Activated CD4-positive, CD25-positive, alpha-beta regulatory T cell (primary cell): ENCODE data around the gene EFNA3.
A peak's percentile ranks its signal among the peaks of the same experiment; 100 is the strongest.

Experiments
- DNase-seq, 4 experiments: peaks; one replicate each; lab custom pipeline; 2025; lab: John Stamatoyannopoulos, UW

EFNA3 gene

DNA sequence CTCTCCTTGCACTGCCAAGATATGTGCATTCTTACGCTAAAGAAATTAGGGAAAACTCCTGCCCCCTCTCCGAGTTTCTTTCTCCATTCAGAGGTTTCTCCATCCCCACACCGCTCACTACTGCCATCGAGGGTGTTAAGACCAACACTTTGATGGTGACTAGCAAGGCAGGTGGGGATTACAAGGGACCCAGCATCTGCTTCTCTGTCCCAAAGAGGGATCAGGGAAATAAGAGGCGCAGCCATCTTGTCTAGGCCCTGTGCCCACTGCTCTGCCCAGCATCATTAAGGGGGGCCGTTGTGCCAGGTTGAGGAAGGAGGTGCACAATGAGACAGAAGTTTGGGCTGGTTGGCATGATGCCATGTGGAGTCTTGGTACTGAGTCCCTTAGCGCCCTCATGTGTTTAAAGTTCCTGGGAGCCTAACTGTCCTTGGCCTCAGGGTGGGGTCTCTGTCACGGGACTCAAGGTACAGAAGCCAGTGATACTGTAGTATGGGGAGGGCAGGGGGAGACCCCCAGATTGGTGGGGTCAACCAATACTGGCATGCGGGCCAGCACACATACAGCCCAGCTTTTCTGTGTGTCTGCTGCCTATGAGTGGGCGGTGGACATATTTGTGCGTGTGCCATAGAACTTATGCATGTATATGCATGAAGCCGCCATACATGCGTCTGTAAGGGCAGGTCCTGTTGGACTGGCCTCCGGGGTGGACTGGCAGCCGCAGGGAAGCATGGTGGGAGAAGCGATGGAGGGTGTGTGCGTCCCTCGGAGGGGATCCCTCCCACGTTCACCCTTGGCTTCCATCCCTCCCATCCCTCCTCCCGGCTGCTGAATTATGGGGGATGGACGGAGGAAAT, 5.5 kb downstream of the EFNA3 start:
- no peak for DNase-seq

- peak; percentile 82 to 90 (median 83) for DNase-seq
These were observed 6.3 kb downstream of the EFNA3 start for GRCh38 chr1:155084722-155085503.

DNA sequence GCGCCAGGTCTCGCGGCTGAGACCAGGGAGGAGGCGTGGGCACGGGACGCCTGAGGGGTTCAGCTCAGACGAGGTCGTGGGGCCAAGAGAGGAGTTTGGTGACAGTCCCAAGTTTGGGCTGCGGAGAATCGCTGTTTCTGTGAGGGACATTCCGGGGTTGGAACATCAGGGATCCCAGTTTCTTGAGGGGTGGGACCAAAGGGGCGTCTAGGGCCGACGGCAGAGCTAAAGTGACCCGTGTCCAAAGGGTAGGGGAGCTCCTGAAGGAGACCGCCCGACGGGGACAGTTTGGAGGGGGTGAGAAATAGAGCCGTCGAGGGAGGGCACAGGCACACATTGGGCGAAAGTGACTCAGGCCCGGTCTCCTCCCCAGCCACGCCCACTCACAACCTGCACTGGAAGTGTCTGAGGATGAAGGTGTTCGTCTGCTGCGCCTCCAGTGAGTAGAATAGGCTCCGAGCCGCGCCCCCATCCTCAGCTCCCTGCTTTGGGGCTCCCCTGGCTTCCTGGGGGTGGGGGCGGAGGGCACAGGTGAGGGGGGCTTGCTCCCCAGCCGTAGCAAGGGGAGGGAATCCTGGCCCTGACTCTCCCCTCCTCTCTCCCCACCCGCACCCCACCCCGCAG, 7.0 kb downstream of the EFNA3 start:
- DNase-seq = peak; percentile 44 to 50 (median 48)

DNA sequence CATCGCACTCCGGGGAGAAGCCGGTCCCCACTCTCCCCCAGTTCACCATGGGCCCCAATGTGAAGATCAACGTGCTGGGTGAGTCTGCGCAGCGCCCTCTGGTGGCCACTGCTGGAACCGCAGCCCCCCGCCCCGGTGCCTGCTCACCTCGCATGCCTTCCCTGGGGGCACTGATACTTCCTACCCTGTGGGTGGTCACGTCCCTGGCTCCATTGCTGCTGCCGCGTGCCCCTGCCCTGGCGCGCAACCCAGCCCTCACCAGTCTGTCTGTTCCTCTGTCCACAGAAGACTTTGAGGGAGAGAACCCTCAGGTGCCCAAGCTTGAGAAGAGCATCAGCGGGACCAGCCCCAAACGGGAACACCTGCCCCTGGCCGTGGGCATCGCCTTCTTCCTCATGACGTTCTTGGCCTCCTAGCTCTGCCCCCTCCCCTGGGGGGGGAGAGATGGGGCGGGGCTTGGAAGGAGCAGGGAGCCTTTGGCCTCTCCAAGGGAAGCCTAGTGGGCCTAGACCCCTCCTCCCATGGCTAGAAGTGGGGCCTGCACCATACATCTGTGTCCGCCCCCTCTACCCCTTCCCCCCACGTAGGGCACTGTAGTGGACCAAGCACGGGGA, 7.6 kb downstream of the EFNA3 start:
- peak; percentile 55 to 72 (median 66) for DNase-seq

DNA sequence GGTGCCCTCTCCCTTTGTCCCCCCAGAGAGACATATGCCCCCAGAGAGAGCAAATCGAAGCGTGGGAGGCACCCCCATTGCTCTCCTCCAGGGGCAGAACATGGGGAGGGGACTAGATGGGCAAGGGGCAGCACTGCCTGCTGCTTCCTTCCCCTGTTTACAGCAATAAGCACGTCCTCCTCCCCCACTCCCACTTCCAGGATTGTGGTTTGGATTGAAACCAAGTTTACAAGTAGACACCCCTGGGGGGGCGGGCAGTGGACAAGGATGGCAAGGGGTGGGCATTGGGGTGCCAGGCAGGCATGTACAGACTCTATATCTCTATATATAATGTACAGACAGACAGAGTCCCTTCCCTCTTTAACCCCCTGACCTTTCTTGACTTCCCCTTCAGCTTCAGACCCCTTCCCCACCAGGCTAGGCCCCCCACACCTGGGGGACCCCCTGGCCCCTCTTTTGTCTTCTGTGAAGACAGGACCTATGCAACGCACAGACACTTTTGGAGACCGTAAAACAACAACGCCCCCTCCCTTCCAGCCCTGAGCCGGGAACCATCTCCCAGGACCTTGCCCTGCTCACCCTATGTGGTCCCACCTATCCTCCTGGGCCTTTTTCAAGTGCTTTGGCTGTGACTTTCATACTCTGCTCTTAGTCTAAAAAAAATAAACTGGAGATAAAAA, 8.4 kb downstream of the EFNA3 start:
- no peak for DNase-seq

DNA sequence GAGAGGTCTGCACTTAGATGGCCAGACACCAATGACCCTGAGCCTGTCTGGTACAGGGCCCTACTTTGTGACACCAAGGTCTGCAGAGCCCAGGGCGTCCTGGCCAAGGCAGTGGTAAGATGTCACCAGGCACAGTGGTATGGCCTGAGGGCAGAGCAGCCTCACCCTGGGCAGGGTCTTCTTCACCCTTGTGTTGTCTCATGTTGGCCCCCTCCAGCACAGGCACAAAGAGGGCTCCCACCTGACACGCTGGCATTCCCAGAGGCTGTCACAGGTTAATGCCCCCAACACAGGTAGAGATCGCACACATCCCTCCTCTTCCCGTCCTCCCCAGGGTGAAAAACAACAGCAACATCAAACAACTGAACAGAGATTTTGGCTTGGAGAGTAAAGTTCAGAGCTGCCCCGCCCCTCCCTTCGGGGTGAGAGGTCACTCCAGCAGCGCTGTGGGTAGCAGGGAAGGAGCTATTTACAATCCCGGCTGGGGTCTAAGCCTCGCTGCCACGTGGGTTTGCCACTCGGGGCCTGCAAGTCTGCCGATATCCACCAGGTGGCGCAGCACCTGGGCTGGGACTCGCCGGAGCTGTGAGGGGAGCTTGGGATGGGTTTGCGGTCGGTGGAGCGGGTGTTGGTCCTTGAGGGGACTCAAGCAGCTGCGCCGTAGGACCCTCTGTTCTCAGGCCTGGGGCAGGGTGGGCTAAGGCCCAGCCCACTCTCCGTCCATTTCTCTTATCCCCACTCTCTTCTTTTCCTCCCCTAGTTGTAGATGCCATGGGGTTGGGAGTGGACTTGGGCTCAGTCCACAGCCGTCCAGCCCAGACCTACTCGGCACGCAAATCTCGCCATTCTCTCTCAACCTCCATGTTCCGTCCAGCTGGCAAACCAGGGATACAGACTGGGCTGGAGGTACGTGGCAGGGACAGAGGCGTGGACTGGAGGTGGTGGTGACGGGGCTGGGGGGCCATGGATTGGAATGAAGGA, 12.7 kb downstream of the EFNA3 start:
- DNase-seq = peak; percentile 53 to 76 (median 60)

GRCh38 chr1:155092131-155092530, 13.5 kb downstream of the EFNA3 start:
- no peak for DNase-seq

DNA sequence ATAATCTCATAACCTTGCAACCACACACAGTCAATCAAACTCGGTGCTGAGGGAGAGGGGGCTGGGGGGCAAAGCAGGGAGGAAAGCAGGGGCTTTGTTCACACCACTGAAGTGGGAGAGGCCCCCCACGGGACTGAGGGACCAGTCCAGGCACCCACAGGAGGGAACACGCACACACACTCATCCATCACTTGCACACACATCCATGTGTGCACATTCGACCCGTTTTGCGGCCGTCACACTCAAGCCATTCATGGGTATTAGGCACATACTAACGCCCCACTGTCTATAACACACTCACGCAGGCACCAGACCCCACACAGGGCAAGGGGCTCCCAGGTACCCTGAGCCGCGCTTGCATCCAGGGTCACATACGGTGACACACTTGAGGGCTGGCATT, 14.0 kb downstream of the EFNA3 start:
- DNase-seq = no peak

DNA sequence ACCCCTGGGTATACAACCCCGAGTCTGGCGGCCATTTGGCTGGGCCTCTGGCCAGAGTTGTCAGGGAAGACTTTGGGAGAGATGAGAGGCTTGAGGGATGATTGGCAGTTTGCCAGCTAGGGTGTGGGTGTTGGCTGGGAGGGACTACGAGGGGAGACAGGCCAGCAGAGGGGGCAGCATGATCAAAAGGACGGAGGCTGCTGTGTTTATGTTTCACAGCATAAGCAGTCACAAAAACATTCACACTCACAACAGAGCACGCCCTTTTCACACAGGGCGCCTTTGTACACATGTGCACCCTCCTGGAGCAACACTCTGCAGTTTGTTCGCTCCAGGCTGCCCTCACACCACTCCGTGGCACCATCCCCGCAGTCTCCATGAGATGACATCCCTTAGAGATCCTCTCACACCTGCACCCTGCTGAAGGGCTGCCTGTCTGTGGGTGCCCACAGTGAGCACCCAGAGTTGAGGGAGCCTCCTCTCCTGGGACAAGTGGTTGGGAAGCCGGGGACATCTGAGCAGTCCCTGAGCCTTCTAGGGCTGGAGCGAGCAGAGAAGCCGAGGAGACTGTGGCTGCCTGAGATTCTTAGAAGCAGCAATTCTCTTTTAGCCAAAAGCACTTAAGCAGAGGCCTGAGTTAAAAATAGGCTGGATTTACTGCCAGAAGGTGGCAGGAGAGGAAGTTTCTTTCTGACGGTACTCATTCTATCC, 15.4 kb downstream of the EFNA3 start:
- no peak for DNase-seq

DNA sequence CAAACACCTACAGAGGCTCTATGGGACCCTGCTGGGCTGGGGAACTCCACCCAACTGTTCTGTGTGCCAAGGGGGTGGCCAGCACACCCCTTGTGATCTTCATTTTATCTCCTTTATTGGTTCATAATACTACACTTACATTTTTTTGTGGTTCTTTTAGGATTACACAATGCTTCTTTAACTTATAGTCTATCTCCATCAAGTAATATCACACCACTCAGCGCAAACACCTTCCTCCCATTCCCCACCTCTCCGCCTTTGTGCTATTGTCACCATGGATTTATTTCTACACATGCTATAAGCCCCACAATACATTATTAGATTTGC, 15.9 kb downstream of the EFNA3 start:
- DNase-seq = no peak

GRCh38 chr1:155099331-155099730, 20.7 kb downstream of the EFNA3 start:
- DNase-seq = no peak

- DNase-seq = no peak
These were observed 24.7 kb downstream of the EFNA3 start for GRCh38 chr1:155103325-155103724.

GRCh38 chr1:155104605-155105534, 26.2 kb downstream of the EFNA3 start:
- DNase-seq = no peak

GRCh38 chr1:155105604-155106011, 27.0 kb downstream of the EFNA3 start:
- no peak for DNase-seq

- DNase-seq = no peak
These were observed 28.2 kb downstream of the EFNA3 start for GRCh38 chr1:155106862-155107261.

DNA sequence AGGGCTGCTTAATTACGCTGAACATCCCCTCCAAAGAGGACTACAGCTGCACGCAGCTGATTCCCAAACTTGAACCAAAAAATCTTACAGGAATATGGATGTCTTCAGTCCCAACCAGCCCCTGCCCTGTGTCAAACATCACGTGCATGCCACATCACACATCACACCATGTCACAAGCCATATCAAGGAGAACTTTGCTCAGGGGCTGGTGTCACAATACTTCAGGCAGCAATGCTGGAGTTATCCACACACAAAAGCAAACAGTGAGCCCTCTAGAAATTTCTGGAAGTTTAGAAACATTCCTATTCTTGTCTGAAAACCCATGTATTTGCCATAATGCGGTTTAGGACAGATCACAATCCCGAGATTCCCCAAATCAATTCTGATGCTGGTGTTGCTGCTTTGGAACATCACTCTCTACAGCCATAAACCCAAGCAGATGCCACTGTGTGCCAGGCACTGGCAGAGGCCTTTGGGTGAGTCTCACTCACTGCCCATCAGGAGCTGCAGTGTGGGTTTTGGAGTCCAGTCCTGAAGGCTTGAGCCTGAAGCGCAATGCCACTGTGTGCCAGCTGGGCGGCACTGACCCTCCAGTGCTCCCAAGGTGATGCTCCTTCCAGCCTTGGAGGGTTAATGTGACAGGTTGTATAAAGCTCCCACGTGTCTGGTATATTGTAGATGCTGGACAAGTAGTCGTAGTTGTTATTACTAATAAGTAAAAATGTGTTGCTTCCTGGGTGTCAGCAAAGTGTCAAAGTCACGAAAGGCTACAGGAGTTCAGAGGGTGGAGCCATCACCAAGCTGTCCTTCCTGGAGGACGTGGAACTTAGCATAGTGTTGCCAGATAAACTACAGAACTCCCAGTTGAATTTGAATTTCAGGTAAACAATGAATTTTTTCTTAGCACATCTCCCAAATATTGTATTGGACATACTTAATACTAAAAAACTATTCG, 28.9 kb downstream of the EFNA3 start:
- no peak for DNase-seq

DNA sequence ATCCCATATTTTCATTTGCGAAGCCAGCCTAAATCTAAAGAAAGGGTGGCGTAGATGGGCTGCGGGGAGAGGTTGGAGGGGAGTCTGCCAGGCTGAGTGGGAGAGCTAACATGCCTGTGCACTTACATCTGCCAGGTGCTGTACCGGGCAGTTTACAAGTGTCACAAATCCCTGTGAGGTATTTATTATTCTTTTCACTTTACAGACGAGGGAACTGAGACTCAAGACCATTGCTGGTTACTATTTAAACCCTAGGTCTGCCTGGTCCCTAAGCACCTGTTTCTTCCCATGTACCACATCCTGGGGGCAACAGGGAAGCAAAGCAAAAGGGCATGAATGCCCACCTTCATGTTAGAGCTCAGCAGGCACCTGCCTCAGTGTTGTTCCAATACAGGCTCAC, 29.7 kb downstream of the EFNA3 start:
- no peak for DNase-seq

GRCh38 chr1:155110381-155110780, 31.7 kb downstream of the EFNA3 start:
- DNase-seq = no peak
